Spleen (tissue), 7 donors: ENCODE measurements around the gene PROCA1.

ENCODE experiments used
- CTCF ChIP-seq, 11 experiments: fragments of 200-600 bp in 7 of 11; fragments of 450-650 bp in 4 of 11; sonication (generic) in 4 of 11; IDR thresholded peaks in 8 of 11; conservative IDR thresholded peaks in 3 of 11; 1 replicate in 7 of 11; 2 replicates in 4 of 11; pipeline versions ENCODE4 v1.4.0 to v1.8.0; 2016 to 2021; ENCODE audit warnings: antibody characterized with exemption in 11 of 11, inconsistent platforms in 4 of 11, mild to moderate bottlenecking in 1 of 11
- POLR2A ChIP-seq, 3 donors: fragments of 450-650 bp; IDR thresholded peaks; one replicate each; pipeline ENCODE4 v1.5.1; 2017; ENCODE audit warnings: antibody characterized with exemption in 3 of 3, mild to moderate bottlenecking in 1 of 3
- POLR2AphosphoS5 ChIP-seq, 3 donors: sonication (generic); formaldehyde crosslinking; IDR thresholded peaks; one replicate each; pipeline ENCODE4 v1.5.1; 2017; ENCODE audit warnings: antibody characterized with exemption in 3 of 3
- donor health status: DM: no; HTN: no; CAD: no; lungs with moderate emphysema.
- donor health status: DM: no; HTN: no; CAD: no.
- donor health status: DM: no; HTN: no; CAD: no.

- TF ChIP-seq POLR2A (IDR thresholded peaks at IDR 0.05) (no peak), CTCF (IDR thresholded peaks at IDR 0.05 in 8 of 11, conservative IDR thresholded peaks at IDR 0.05 in 3 of 11) (no peak), POLR2AphosphoS5 (IDR thresholded peaks at IDR 0.05) (no peak)
Observed at GRCh38 chr17:28722417-28723158, 10.9 kb upstream of the PROCA1 start.
